Adipocyte (in vitro differentiated cells): ENCODE data around the gene NOSIP.
A peak's percentile ranks its signal among the peaks of the same experiment; 100 is the strongest.

Experiments used
- DNase-seq: peaks from one replicate; pipeline ENCODE4 v3.0.0-alpha.2; 2015; ENCODE audit warnings: low read depth
- H3K27me3 ChIP-seq: replicated peaks from 2 replicates; pipeline ENCODE4 v1.7.0; 2013; ENCODE audit warnings: mild to moderate bottlenecking, low read length, moderate library complexity; ENCODE audit not compliant: control insufficient read depth, insufficient read depth
- H3K36me3 ChIP-seq: 2 replicates; pipeline ENCODE4 v1.7.0; 2013; ENCODE audit warnings: low read length, mild to moderate bottlenecking, moderate library complexity; ENCODE audit not compliant: control insufficient read depth, insufficient read depth, severe bottlenecking
- H3K4me1 ChIP-seq: 2 replicates; pipeline ENCODE4 v1.7.0; 2013; ENCODE audit warnings: mild to moderate bottlenecking, low read length, moderate library complexity; ENCODE audit not compliant: control insufficient read depth, insufficient read depth
- H3K4me3 ChIP-seq: 2 replicates; pipeline ENCODE4 v1.7.0; 2013; ENCODE audit warnings: mild to moderate bottlenecking, low read length, moderate library complexity
- H3K9ac ChIP-seq: 2 replicates; pipeline ENCODE4 v1.7.0; 2013; ENCODE audit warnings: mild to moderate bottlenecking, low read length, moderate library complexity
- H3K9me3 ChIP-seq: 2 replicates; pipeline ENCODE4 v1.7.0; 2013; ENCODE audit warnings: mild to moderate bottlenecking, low read length, moderate library complexity; ENCODE audit not compliant: control insufficient read depth

The NOSIP gene

DNA sequence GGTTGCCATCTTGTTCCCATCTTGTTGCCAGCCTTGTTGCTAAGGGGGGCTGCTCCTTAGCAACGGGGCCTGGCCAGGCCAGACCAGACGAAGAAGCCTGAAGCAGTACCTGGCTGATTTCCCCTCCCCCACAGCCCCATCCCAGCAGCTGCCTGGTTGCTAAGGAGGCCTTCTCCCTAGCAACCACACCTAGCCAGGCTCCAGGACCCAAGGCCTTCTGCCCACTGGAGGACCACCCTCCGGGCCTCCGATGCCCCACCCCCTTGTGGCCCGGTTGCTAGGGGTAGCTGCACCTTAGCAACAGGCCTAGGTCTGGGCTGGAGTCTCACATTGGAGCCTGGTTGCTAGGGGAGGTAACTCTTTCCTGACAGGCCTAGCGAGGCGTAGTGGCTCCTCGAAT, 4.7 kb upstream of the NOSIP start:
- Histone ChIP-seq H3K27me3 (no peaks in the 10 kb centered on the region), H3K9me3 (no peaks in the 10 kb centered on the region), H3K4me3 (no peak overlapping the region), H3K4me1 (no peaks in the 10 kb centered on the region), H3K36me3 (no peaks in the 10 kb centered on the region), H3K9ac (no peak overlapping the region)
- DNase-seq: no peak

DNA sequence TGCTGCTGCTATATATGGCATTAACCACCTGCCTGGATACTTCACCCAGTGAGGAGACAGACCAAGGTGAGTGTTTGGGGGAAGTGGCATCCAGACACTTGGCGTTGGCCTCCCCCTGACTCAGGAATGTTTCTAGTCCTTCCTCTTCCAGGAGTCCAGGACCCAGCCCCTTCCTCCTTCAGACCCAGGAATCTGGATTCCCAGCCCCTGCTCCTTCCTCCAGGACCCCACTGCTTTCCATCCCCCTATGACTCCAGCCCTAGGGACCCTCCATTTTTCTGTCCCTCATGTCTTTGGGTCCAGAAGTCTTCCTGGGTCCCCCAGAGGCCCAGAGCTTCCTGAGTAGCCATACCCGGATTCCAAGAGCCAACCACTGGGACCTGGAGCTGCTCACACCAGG, 2.9 kb upstream of the NOSIP start:
- no peaks in the 10 kb centered on the region for H3K36me3 ChIP-seq
- DNase-seq: no peak
- no peak overlapping the region for H3K4me3 ChIP-seq
- H3K4me1 ChIP-seq: peaks cover 9% of the 10 kb centered on the region
- H3K27me3 ChIP-seq: no peaks in the 10 kb centered on the region
- no peaks in the 10 kb centered on the region for H3K9me3 ChIP-seq
- no peak overlapping the region for H3K9ac ChIP-seq

DNA sequence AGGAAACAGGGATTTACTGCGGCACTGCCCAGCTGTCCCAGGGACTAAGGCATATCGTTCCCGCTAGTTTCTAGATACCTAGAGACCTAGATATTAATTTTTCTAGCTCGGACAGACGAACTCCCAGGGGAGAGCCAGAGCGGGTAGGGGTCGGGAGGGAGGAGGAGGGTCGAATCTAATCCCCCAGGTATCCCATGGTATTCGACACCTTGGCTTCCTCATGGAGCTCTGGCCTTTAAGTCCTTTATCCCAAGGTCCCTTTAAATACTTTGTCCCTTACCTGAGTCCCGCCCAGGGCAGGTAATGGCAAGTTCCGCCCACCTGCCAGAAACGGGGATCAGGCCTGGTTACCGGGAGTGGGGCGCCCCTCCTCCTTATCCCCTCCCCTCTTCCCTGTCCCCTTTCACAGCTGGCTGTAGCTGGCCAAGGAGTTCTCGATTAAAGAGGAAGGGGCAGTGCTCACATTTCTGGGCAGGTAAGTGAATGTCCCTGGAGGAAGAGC, 702 bp upstream of the NOSIP start, which contains the start of gene PRRG2:
Gene PRRG2 (plus strand): TSS at position 310 of the 502 bp plus-strand sequence. CDS start 1,904 bp downstream, outside the sequence.
- Histone ChIP-seq H3K27me3 (no peaks in the 10 kb centered on the region), H3K36me3 (peaks cover 3% of the 10 kb centered on the region), H3K9me3 (no peaks in the 10 kb centered on the region), H3K9ac (peak within 1 kb of the TSS; percentile 95), H3K4me1 (peaks cover 9% of the 10 kb centered on the region), H3K4me3 (peak within 1 kb of the TSS; percentile 96)
- no peak for DNase-seq

DNA sequence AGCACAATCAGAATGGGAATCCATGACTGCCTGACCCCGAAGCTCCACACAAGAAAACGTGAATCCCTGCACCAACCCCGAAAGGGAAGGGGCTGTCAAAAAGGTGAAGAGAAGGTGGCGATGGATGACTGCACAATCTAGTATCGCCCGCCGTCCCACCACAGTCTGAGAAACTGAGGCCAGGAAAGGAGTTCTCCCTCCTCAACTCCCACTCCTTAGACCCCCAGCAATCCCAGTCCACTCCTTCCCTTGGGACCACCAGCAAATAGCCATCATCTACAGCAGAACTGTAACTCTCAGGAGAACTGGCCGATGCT, 451 bp downstream of the NOSIP start:
- Histone ChIP-seq H3K36me3 (peaks cover 8% of the 10 kb centered on the region), H3K4me1 (peaks cover 9% of the 10 kb centered on the region), H3K27me3 (no peaks in the 10 kb centered on the region), H3K9ac (peak overlapping the region; percentile 95), H3K4me3 (peak overlapping the region; percentile 96), H3K9me3 (no peaks in the 10 kb centered on the region)
- peak; percentile 21 for DNase-seq

DNA sequence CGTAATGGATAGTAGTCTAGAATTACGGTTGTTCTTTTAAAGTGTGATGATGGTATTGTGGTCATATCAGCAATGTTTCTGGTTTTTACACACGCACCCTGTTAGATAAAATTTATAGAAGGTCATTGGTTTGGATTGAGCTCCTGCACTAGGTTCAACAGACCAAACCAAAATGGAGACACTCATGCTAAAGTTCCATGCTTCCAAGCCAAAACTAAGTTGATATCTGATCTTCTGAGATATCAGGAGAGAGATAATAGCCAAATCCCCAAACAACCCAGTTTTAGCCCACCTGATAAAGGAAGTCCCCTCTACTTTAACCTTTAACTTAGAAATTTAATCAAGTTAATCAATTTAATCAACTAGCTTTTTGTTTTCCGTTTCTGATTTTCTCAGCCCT, 1.2 kb downstream of the NOSIP start:
- Histone ChIP-seq H3K9me3 (no peaks in the 10 kb centered on the region), H3K4me1 (peaks cover 12% of the 10 kb centered on the region), H3K4me3 (peak overlapping the region; percentile 96), H3K36me3 (peaks cover 11% of the 10 kb centered on the region), H3K27me3 (no peaks in the 10 kb centered on the region), H3K9ac (peak overlapping the region; percentile 95)
- no peak for DNase-seq

DNA sequence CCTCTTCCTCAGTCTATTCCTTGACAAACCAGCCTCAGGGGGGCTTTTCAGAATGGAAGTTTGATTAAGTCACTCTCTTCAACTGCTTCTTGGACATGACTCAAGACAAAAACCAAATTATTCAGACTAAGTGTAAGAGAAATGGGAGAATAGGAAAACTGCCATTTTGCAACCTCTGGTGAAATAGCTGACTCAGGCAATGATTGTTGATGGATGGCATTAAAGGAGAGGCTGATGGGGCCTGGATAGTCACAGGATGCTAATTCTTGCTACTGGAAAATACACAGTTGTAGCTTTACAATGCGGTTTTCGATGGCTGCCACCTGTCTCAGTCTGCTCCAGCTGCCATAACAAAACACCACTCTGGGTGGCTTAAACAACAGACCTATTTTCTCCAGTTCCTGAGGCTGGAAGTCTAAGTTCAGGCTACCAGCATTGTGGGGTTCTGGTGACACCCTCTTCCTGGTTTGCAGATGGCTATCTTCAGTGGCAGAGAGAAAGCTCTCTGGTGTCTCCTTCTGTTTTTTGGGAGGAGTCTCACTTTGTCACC, 6.1 kb downstream of the NOSIP start:
- H3K4me3 ChIP-seq: no peak overlapping the region
- no peak for DNase-seq
- no peaks in the 10 kb centered on the region for H3K27me3 ChIP-seq
- no peak overlapping the region for H3K9ac ChIP-seq
- peaks cover 23% of the 10 kb centered on the region for H3K4me1 ChIP-seq
- no peaks in the 10 kb centered on the region for H3K9me3 ChIP-seq
- peaks cover 18% of the 10 kb centered on the region for H3K36me3 ChIP-seq

DNA sequence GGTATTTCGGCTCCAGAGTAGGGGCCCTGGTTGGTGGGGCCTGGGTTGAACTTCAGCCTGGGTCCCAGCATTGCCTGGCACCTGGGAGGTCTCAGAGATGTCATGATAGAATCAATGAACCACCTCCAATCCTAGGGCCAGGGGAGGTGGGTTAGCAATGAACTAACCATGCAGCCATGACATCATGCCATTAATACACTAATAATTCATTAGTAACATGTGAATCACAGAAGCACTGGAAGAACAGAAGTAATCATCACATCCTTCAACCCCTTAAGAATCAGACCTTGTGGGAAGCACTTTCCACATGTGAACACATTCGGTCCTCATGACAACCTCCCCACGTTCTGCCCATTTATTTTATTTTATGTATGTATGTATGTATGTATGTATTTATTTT, 6.9 kb downstream of the NOSIP start:
- H3K4me1 ChIP-seq: peaks cover 18% of the 10 kb centered on the region
- H3K9ac ChIP-seq: no peak overlapping the region
- no peak for DNase-seq
- peaks cover 18% of the 10 kb centered on the region for H3K36me3 ChIP-seq
- H3K4me3 ChIP-seq: no peak overlapping the region
- no peaks in the 10 kb centered on the region for H3K9me3 ChIP-seq
- H3K27me3 ChIP-seq: no peaks in the 10 kb centered on the region

DNA sequence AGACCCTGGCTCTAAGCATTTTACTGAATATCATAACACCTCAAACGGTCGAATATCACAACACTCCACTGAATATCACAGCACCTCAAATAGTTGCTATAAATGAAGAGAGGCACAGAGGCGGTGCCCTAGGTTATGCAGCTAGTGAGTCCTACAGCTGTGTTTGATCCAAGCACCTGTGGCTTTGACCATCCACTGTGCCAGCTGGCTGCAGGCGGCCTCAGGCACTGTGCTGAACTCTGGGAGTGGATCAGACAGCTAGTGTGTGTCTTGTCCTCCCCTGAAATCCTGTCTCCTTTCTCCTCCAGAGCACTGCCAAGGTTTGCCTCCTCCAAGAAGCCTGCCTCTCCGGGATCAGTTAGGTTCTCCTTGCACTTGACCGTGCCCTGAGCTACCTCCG, 7.3 kb downstream of the NOSIP start:
- Histone ChIP-seq H3K9ac (no peak overlapping the region), H3K36me3 (peaks cover 18% of the 10 kb centered on the region)
- DNase-seq: no peak

DNA sequence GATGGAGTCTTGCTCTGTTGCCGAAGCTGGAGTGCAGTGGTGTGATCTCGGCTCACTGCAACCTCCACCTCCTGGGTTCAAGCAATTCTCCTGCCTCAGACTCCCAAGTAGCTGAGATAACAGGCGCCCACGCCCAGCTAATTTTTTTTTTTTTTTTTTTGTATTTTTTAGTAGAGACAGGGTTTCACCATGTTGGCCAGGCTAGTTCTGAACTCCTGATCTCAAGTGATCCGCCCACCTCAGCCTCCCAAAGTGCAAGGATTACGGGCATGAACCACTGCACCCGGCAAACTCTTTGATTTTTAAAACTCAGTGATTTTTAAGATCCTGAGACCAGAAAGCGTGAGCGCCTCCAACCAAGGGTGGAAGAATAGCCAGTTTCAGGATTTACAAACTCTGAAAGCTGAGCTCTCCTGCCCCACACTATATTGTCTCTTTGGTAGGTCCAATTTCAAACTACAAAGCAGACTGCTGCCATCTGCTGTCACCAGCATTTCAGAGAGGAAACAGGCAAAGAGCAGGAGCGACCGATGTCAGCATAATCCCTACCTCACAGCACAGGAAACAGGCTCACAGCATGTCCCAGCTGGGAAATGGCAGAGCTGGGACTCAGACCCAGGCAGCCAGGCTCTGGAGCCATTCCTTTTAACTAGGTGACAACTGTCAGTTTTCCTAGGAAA, 9.2 kb downstream of the NOSIP start:
- Histone ChIP-seq H3K4me1 (peaks cover 24% of the 10 kb centered on the region), H3K9ac (peak overlapping the region; percentile 51), H3K27me3 (no peaks in the 10 kb centered on the region), H3K36me3 (peaks cover 16% of the 10 kb centered on the region), H3K4me3 (no peak overlapping the region), H3K9me3 (no peaks in the 10 kb centered on the region)
- no peak for DNase-seq

More for the DNA sequence above, 7.3 kb downstream of the NOSIP start:
- Histone ChIP-seq H3K4me1 (peaks cover 22% of the 10 kb centered on the region), H3K4me3 (no peak overlapping the region), H3K27me3 (no peaks in the 10 kb centered on the region), H3K9me3 (no peaks in the 10 kb centered on the region)

DNA sequence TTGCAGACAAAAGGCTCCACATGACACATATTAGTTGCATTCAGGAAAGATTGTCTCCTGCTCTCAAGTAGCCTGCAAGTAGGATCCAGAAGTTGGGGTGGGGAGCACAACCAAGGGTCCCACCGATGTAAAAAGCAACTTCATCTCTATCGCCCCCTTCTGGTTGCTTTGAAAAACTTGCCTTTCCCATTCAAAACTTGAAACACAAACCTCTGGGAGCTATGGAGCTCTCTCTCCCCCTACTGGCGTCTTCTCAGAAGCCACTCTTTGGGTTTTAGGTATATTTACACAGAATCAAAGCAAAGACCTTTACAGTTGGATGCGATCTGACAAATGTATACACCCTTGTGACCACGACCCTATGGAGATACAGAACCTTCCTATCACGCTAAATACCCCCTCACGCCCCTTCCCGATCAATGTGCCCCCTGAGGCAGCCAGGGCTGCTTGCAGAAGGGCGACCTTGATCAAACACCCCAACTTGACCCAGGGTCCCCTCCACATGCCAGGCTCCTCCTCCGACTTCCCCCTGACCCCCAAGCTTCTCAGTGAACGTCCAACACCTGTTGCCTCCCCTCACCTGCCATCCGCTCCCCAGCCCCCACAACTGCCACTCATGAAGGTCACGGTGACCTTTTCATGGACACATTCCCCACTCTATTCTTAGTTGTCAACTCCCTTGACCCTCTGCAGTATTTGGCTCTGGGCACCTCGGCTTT, 10.1 kb downstream of the NOSIP start:
- Histone ChIP-seq H3K4me1 (peaks cover 24% of the 10 kb centered on the region), H3K27me3 (no peaks in the 10 kb centered on the region), H3K9me3 (no peaks in the 10 kb centered on the region), H3K9ac (peak overlapping the region; percentile 39), H3K4me3 (no peak overlapping the region), H3K36me3 (peaks cover 13% of the 10 kb centered on the region)
- peak; percentile 95 for DNase-seq

DNA sequence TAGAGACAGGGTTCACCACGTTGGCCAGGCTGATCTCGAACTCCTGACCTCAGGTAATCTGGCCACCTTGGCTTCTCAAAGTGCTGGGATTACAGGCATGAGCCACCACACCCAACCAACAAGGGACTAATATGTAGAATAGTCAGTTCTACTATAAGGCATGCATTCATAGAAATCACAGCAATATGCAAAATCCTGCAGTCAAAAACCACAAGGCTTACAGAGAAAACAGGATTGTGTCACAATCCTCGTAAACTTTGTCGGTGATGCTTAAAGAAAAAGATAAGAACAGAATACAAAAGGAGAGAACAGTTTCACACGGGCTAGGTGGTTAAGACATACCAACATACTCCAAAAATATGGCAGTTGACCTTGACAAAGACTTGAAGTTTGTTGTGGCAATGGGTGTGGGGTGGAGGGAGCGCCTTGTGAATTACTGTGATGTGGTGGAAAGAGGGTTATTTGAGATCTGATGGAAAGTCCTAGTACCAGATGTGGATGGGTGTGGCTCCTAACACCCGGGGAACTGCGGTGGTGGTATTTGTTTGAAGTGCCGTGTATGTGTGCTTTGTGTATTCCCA, 12.4 kb downstream of the NOSIP start:
- Histone ChIP-seq H3K4me3 (no peak overlapping the region), H3K9me3 (no peaks in the 10 kb centered on the region), H3K9ac (peak overlapping the region; percentile 2), H3K4me1 (peaks cover 20% of the 10 kb centered on the region), H3K36me3 (peaks cover under 1% of the 10 kb centered on the region), H3K27me3 (no peaks in the 10 kb centered on the region)
- DNase-seq: peak; percentile 67
